ENCODE data around the gene IFT22.

IFT22 gene

GRCh38 chr7:101319401-101319800 is 2.2 kb downstream of the IFT22 start:
- in situ Hi-C loops (cut with MboI; ENCODE audit: low sequenced_read_pairs): no loop called here

GRCh38 chr7:101315336-101315735 is 6.3 kb downstream of the IFT22 start:
- in situ Hi-C loops (cut with MboI; ENCODE audit: low sequenced_read_pairs): no loop called here

GRCh38 chr7:101308245-101309085 is 13.1 kb downstream of the IFT22 start:
- in situ Hi-C loops (cut with MboI; ENCODE audit: low sequenced_read_pairs): no loop called here

- in situ Hi-C loops (cut with MboI; ENCODE audit: low sequenced_read_pairs): no loop called here
These were observed 15.3 kb downstream of the IFT22 start for GRCh38 chr7:101306307-101306706.

GRCh38 chr7:101303102-101303701 is 18.4 kb downstream of the IFT22 start:
- in situ Hi-C loops (cut with MboI; ENCODE audit: low sequenced_read_pairs): no loop called here

GRCh38 chr7:101302641-101303101 is 18.9 kb downstream of the IFT22 start:
- in situ Hi-C loops (cut with MboI; ENCODE audit: low sequenced_read_pairs): no loop called here

- in situ Hi-C loops (cut with MboI; ENCODE audit: low sequenced_read_pairs): no loop called here
These were observed 20.9 kb downstream of the IFT22 start for GRCh38 chr7:101300465-101301376.

- in situ Hi-C loops (cut with MboI; ENCODE audit: low sequenced_read_pairs): loop anchor here (25.0 kb wide), 1 partner anchor 412 kb away; the partner anchor contains the start of genes ACHE, SRRT and UFSP1
These were observed 21.8 kb downstream of the IFT22 start for GRCh38 chr7:101299511-101300464.

GRCh38 chr7:101294832-101295121 is 26.8 kb downstream of the IFT22 start:
- in situ Hi-C loops (cut with MboI; ENCODE audit: low sequenced_read_pairs): loop anchor here (25.0 kb wide), 1 partner anchor 407 kb away; the partner anchor contains the start of genes ACHE, SRRT and UFSP1

- in situ Hi-C loops (cut with MboI; ENCODE audit: low sequenced_read_pairs): loop anchor here (25.0 kb wide), 1 partner anchor 407 kb away; the partner anchor contains the start of genes ACHE, SRRT and UFSP1
These were observed 27.4 kb downstream of the IFT22 start for GRCh38 chr7:101294039-101294831.

GRCh38 chr7:101293069-101294021 is 28.3 kb downstream of the IFT22 start:
- in situ Hi-C loops (cut with MboI; ENCODE audit: low sequenced_read_pairs): loop anchor here (25.0 kb wide), 1 partner anchor 406 kb away; the partner anchor contains the start of genes ACHE, SRRT and UFSP1

GRCh38 chr7:101292566-101292965 is 29.0 kb downstream of the IFT22 start:
- in situ Hi-C loops (cut with MboI; ENCODE audit: low sequenced_read_pairs): loop anchor here (25.0 kb wide), 1 partner anchor 405 kb away; the partner anchor contains the start of genes ACHE, SRRT and UFSP1

- in situ Hi-C loops (cut with MboI; ENCODE audit: low sequenced_read_pairs): loop anchor here (25.0 kb wide), 1 partner anchor 403 kb away; the partner anchor contains the start of genes ACHE, SRRT and UFSP1
These were observed 31.2 kb downstream of the IFT22 start for GRCh38 chr7:101290186-101291037.

GRCh38 chr7:101289687-101290086 is 31.9 kb downstream of the IFT22 start:
- in situ Hi-C loops (cut with MboI; ENCODE audit: low sequenced_read_pairs): loop anchor here (25.0 kb wide), 1 partner anchor 402 kb away; the partner anchor contains the start of genes ACHE, SRRT and UFSP1

GRCh38 chr7:101288439-101288838 is 33.2 kb downstream of the IFT22 start:
- in situ Hi-C loops (cut with MboI; ENCODE audit: low sequenced_read_pairs): loop anchor here (25.0 kb wide), 1 partner anchor 401 kb away; the partner anchor contains the start of genes ACHE, SRRT and UFSP1

- in situ Hi-C loops (cut with MboI; ENCODE audit: low sequenced_read_pairs): loop anchor here (25.0 kb wide), 1 partner anchor 400 kb away; the partner anchor contains the start of genes ACHE, SRRT and UFSP1
These were observed 34.6 kb downstream of the IFT22 start for GRCh38 chr7:101287032-101287431.
